ENCODE data around the gene ARID3B.
"Not testable (repeated sequence)": the region's sequence is repeated elsewhere in the genome, so short reads cannot be mapped to it uniquely, and the experiment has no call there.

The ARID3B gene

GRCh38 chr15:74540761-74541493 lies at the start of gene ARID3B:
TSS of gene ARID3B (plus strand) at chr15:74541220. CDS start at chr15:74543937, 2,717 bp downstream.
- peak; percentile 83 for DNase-seq

- no peak for DNase-seq
These were observed 44.4 kb upstream of the ARID3B start for GRCh38 chr15:74496648-74497047.

- DNase-seq, result peak; percentile 96
These were observed 43.4 kb upstream of the ARID3B start for GRCh38 chr15:74497584-74497983.

- DNase-seq, result no peak
These were observed 41.7 kb upstream of the ARID3B start for GRCh38 chr15:74499366-74499765.

- DNase-seq, result no peak
These were observed 40.6 kb upstream of the ARID3B start for GRCh38 chr15:74500401-74500800.

- no peak for DNase-seq
These were observed 38.7 kb upstream of the ARID3B start for GRCh38 chr15:74502301-74502700.

GRCh38 chr15:74504418-74504817 lies 36.6 kb upstream of the ARID3B start:
- DNase-seq, result no peak

- DNase-seq, result no peak
These were observed 36.2 kb upstream of the ARID3B start for GRCh38 chr15:74504836-74505235.

- no peak for DNase-seq
These were observed 35.0 kb upstream of the ARID3B start for GRCh38 chr15:74505837-74506514.

GRCh38 chr15:74506515-74506840 lies 34.5 kb upstream of the ARID3B start:
- DNase-seq, result no peak

GRCh38 chr15:74511583-74511982 lies 29.4 kb upstream of the ARID3B start:
- no peak for DNase-seq

GRCh38 chr15:74514059-74514458 lies 27.0 kb upstream of the ARID3B start:
- DNase-seq, result not testable (repeated sequence)

- DNase-seq, result no peak
These were observed 23.9 kb upstream of the ARID3B start for GRCh38 chr15:74517096-74517495.

GRCh38 chr15:74519311-74519710 lies 21.7 kb upstream of the ARID3B start:
- DNase-seq, result no peak

GRCh38 chr15:74520407-74520806 lies 20.6 kb upstream of the ARID3B start:
- no peak for DNase-seq

GRCh38 chr15:74523982-74524381 lies 17.0 kb upstream of the ARID3B start:
- DNase-seq, result no peak

- no peak for DNase-seq
These were observed 15.7 kb upstream of the ARID3B start for GRCh38 chr15:74525309-74525708.

GRCh38 chr15:74525945-74526344 lies 15.1 kb upstream of the ARID3B start:
- no peak for DNase-seq

GRCh38 chr15:74528876-74529275 lies 12.1 kb upstream of the ARID3B start:
- no peak for DNase-seq

- DNase-seq, result no peak
These were observed 11.1 kb upstream of the ARID3B start for GRCh38 chr15:74529921-74530320.

GRCh38 chr15:74530771-74531143 lies 10.3 kb upstream of the ARID3B start:
- DNase-seq, result no peak

- DNase-seq, result no peak
These were observed 9.7 kb upstream of the ARID3B start for GRCh38 chr15:74531144-74531811.

- DNase-seq, result no peak
These were observed 5.5 kb upstream of the ARID3B start for GRCh38 chr15:74535388-74536084.

GRCh38 chr15:74537736-74538135 lies 3.3 kb upstream of the ARID3B start:
- no peak for DNase-seq
